GM18873 (cell line): ENCODE results near the gene PPFIBP2.

Experiments used
- ATAC-seq: cut with Tn5 transposase; IDR thresholded peaks from one replicate; pipeline ENCODE4 v1.9.1; 2021; ENCODE audit warnings: mild to moderate bottlenecking, moderate library complexity, moderate number of reproducible peaks; ENCODE audit not compliant: unreplicated experiment, low FRiP score

Gene PPFIBP2

DNA sequence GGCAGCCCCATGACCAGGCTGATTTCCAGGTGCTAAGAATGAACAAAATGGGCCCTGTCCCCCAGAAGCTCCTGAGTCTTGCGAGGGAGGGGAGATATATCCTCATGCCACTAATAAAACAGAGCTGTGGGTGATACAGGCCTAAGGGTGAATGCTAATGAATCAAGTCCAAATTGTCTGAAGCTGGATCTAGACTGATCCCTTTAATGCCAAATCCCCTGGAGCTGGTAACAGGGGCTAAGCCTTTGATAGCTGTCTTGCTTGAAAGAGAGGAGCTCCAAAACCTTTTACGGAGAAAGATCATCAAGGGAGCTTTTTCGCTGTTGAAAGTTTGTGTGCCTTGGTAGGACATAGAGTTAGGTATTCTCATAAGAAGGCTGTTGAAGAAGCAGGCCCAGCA is 79.7 kb downstream of the PPFIBP2 start:
- ATAC-seq = no peak

DNA sequence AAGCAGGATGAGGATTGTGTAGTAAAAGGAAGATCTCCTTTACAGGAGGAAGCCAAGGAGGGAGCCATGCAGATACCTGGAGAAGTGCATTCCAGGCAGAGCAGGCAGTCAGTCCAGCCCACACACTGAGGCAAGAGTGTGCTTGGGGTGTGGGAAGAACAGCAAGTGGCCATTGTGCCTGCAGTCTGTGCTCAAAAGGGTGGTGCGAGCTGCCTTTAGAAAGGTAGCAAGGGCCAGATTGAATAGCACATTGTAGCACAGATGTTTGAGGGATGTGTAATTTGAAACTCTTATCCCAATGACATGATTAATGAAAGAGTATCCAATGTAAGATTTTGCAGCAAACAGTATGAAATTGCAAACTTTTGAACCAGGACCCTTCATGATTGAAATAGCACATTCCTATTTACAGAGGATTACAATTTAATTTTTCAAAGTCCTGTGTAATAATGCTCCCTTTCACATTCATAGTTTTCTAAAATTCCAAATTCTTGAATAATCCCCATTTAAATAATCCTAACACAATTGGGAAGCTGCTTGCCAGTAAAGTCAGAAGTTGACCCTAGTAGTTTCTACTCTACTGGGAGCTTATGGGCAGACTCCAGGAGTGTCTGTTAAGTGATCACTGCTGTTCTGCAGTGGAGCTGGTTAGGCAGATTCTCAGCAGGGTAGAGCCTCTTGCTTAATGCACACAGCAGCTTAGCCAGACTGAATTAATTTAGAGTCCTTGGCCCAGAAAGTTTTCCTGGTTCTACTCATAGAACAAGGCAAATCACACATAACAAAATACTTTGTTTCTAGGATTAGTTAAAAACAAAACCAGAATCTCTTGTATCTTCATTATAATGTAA is 81.4 kb downstream of the PPFIBP2 start:
- ATAC-seq = no peak

DNA sequence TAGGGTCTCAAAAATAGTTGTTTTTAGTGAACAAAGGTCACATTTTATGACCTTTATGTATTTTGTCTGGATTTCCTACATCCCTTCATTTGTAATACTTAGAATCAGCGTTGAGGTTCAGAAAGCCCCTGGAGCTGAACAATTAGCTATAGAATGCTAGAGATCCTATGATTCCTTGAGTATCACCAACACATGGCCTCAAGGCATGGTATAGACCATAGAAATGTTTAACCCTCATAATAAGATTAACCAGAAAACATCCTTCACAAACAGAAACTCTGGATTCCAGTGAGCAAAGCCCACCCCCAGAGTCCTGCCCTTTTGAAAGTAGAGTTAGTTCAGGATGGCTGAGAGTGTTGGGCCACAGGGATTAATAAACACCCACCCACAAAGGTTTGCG is 82.2 kb downstream of the PPFIBP2 start:
- ATAC-seq = no peak

DNA sequence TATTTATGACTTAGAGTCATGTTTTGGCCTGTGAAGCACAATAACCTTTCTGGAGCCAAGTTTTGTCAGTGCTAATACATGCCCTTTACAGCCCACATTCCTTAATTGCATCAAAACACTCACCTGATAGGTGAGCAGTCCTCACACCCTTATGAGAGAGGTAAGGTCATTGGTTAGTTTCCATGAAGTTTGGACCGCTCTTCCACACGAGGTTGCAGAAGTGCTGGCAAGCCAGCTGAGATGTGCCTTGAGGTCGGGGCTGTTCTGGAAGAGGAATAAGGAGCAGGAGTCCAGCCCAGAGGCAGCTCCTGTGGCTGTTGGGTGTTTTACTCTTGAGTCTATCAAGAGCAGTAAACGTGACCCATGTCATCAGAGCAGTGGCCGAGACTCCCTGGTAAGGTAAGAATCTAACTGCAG is 83.2 kb downstream of the PPFIBP2 start:
- no peak for ATAC-seq

DNA sequence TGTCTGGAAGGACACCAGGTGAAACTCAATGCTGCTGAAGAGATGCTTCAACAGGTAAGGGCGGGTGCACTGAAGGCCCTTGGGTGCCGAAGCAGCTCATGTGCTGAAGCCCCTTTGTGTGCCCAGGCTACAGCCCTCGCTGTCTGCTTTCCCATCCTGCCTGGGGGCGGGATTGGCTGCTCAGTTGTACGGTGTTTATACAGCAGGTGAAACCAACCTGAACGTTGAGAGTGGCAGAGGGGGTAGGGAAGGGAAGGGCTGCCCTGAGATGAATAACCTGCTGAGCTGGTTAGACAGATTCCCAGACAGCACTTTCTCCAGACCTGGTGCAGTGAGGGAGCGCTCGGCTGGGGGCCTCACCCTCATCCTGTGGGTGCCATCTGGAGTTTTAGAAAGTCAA is 83.8 kb downstream of the PPFIBP2 start:
- no peak for ATAC-seq

GRCh38 chr11:7599209-7599608 is 85.4 kb downstream of the PPFIBP2 start:
- no peak for ATAC-seq

DNA sequence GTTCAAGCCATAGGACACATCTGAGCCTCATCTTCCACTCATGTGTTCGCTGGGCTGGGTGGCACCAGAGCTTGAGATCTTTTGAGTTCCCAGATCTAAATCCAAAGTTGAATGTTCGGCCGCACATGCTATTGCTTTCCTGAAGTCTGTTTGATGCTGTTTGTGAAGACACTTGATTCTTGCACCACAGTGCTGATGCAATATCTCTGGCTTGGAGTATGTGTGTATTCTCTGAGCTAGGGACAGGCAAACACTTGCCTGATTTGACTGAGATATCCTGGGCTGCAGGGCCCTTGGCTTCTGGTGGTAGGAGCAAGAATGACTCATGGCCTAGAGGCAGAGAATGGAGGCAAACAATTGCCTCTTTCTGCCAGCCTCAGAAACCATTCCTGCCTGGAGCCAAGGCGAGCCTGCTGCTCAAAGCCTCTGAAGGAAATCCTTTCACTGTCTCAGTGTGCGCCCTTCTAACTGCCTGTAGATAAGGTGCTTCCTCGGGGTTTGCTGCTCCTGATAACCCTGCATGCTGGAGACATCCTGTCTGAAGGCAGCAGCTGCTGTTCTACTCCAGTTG is 86.5 kb downstream of the PPFIBP2 start:
- no peak for ATAC-seq

- no peak for ATAC-seq
These were observed 89.4 kb downstream of the PPFIBP2 start for GRCh38 chr11:7603031-7603781.

- no peak for ATAC-seq
These were observed 90.6 kb downstream of the PPFIBP2 start for GRCh38 chr11:7604331-7604955.

- ATAC-seq = no peak
These were observed 91.6 kb downstream of the PPFIBP2 start for GRCh38 chr11:7605186-7605943.

DNA sequence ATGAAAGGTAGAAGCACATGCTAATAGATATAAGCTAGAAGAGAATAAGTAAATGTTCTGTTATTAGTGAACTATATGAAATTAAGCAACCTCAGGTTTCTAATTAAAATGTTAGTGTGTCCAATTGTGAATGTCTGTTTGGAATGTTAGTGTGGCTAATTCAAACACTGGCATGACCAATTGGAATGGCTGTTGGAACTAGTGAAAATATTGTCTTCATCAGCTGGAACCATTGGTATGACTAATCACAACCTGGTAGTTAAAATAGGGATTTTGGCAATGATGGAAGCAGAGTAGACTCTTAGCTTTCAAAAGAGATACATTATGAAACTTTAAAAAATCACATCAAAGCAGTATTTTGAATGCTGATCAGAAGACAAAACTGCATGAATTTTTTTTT is 92.7 kb downstream of the PPFIBP2 start:
- ATAC-seq = no peak

DNA sequence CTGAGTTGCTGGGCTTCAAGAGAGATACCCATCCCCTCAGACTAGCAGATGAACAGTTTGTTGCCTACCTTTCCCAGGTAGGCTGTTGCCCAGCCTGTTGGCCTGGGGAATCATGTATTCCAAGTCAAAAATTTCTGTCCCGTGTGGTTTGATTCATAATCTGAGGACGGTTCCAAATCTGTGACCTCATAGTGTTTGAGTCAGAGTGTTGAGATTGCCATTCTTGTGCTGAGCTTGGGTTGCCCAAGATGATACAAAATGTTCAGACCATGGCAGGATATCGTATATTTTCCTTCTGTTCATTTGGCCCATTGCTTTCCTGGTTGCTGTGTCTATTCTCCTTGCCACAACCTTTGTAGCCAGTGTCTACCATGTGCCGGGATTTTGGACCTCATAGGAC is 95.2 kb downstream of the PPFIBP2 start:
- no peak for ATAC-seq

DNA sequence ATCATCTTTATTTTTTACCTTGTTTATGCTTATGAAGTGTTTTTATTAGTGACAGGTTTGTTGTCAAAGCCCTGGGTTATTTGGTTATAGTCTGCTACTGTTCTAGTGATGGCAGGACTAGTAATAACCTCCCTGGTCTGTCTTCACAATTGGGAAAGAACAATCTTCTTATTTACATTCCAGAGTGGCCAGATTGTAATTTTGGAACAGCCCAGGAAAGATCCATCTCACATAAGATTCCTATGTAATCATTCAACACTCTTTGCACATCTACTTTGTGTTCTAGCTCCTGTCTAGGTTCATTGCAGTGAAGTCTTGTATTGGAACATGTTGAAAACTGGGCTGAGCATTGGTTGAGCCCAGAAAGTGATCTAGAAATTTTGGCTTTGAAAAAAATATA is 95.7 kb downstream of the PPFIBP2 start:
- no peak for ATAC-seq

- ATAC-seq = no peak
These were observed 96.6 kb downstream of the PPFIBP2 start for GRCh38 chr11:7610393-7610792.

- no peak for ATAC-seq
These were observed 97.6 kb downstream of the PPFIBP2 start for GRCh38 chr11:7611411-7611810.

- no peak for ATAC-seq
These were observed 98.4 kb downstream of the PPFIBP2 start for GRCh38 chr11:7612056-7612660.

- no peak for ATAC-seq
These were observed 99.0 kb downstream of the PPFIBP2 start for GRCh38 chr11:7612661-7613393.

GRCh38 chr11:7613394-7613720 is 99.6 kb downstream of the PPFIBP2 start:
- no peak for ATAC-seq

DNA sequence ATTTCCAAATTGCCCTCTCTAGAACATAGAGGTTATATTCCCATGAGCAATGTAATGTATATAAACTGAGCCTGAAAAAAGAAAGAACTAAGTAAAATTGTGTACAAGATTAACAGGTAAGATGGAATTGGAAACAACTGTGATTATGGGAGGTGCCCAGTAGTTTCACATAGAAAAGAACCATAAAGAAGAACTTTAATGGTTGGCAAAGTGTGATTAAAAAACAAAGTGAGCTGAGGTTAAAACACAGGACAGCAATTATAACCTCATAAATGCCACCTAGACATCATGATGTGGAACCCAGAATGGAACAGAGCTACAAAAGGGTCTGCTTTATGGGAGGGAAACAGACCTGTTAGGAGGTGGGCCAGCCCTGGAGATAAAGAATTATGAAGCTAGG is 100.9 kb downstream of the PPFIBP2 start:
- no peak for ATAC-seq
